ENCODE measurements around the gene MCTS1.

Gene MCTS1

GRCh38 chrX:120614816-120615215, 10.9 kb downstream of the MCTS1 start:
- Mint-ChIP-seq H3K4me3 (no peak overlapping the region), H3K9me3 (peaks cover 18% of the 10 kb centered on the region), H3K27ac (no peak overlapping the region), H3K27me3 (ENCODE audit: low read depth, poor library complexity) (no peaks in the 10 kb centered on the region), H3K4me1 (no peaks in the 10 kb centered on the region), H3K36me3 (ENCODE audit: low read depth) (peaks cover 37% of the 10 kb centered on the region)
- TF ChIP-seq CTCF (IDR thresholded peaks at IDR 0.05), result no peak
- no peak for DNase-seq

- H3K27me3 Mint-ChIP-seq (ENCODE audit: low read depth, poor library complexity), result no peaks in the 10 kb centered on the region
- TF ChIP-seq CTCF (IDR thresholded peaks at IDR 0.05), result no peak
- no peaks in the 10 kb centered on the region for H3K4me1 Mint-ChIP-seq
- no peak overlapping the region for H3K4me3 Mint-ChIP-seq
- no peak overlapping the region for H3K27ac Mint-ChIP-seq
- peaks cover 22% of the 10 kb centered on the region for H3K9me3 Mint-ChIP-seq
- peaks cover 29% of the 10 kb centered on the region for H3K36me3 Mint-ChIP-seq (ENCODE audit: low read depth)
- DNase-seq, result no peak
These were observed 14.2 kb downstream of the MCTS1 start for GRCh38 chrX:120617996-120618630.

GRCh38 chrX:120625371-120625770, 21.5 kb downstream of the MCTS1 start:
- no peaks in the 10 kb centered on the region for H3K4me1 Mint-ChIP-seq
- no peaks in the 10 kb centered on the region for H3K27me3 Mint-ChIP-seq (ENCODE audit: low read depth, poor library complexity)
- H3K36me3 Mint-ChIP-seq (ENCODE audit: low read depth), result peaks cover 6% of the 10 kb centered on the region
- H3K4me3 Mint-ChIP-seq, result no peak overlapping the region
- peaks cover 28% of the 10 kb centered on the region for H3K9me3 Mint-ChIP-seq
- no peak overlapping the region for H3K27ac Mint-ChIP-seq
- DNase-seq, result no peak
- no peak for TF ChIP-seq CTCF (IDR thresholded peaks at IDR 0.05)

- H3K4me3 Mint-ChIP-seq, result peak within 1 kb of the TSS; percentile 90
- no peak for TF ChIP-seq CTCF (IDR thresholded peaks at IDR 0.05)
- H3K9me3 Mint-ChIP-seq, result peaks cover 23% of the 10 kb centered on the region
- peak within 1 kb of the TSS; percentile 95 for H3K27ac Mint-ChIP-seq
- peak; percentile 88 for DNase-seq
- H3K36me3 Mint-ChIP-seq (ENCODE audit: low read depth), result no peaks in the 10 kb centered on the region
- no peaks in the 10 kb centered on the region for H3K27me3 Mint-ChIP-seq (ENCODE audit: low read depth, poor library complexity)
- H3K4me1 Mint-ChIP-seq, result no peaks in the 10 kb centered on the region
These were observed 26.0 kb downstream of the MCTS1 start, which contains the start of gene C1GALT1C1 for GRCh38 chrX:120629667-120630537. TSS of gene C1GALT1C1 (minus strand) at chrX:120630054. CDS start at chrX:120627166, 2,888 bp downstream.

GRCh38 chrX:120638619-120639018, 34.7 kb downstream of the MCTS1 start:
- Mint-ChIP-seq H3K9me3 (peaks cover 33% of the 10 kb centered on the region), H3K27ac (no peak overlapping the region), H3K36me3 (ENCODE audit: low read depth) (no peaks in the 10 kb centered on the region), H3K4me1 (no peaks in the 10 kb centered on the region), H3K27me3 (ENCODE audit: low read depth, poor library complexity) (no peaks in the 10 kb centered on the region), H3K4me3 (no peak overlapping the region)
- no peak for TF ChIP-seq CTCF (IDR thresholded peaks at IDR 0.05)
- no peak for DNase-seq

All from nephron progenitor cell (in vitro differentiated cells).